ENCODE measurements around the gene EBLN1.
A peak's percentile ranks its signal among the peaks of the same experiment; 100 is the strongest.
"Not testable (repeated sequence)": the region's sequence is repeated elsewhere in the genome, so short reads cannot be mapped to it uniquely, and the experiment has no call there.

EBLN1 gene

DNA sequence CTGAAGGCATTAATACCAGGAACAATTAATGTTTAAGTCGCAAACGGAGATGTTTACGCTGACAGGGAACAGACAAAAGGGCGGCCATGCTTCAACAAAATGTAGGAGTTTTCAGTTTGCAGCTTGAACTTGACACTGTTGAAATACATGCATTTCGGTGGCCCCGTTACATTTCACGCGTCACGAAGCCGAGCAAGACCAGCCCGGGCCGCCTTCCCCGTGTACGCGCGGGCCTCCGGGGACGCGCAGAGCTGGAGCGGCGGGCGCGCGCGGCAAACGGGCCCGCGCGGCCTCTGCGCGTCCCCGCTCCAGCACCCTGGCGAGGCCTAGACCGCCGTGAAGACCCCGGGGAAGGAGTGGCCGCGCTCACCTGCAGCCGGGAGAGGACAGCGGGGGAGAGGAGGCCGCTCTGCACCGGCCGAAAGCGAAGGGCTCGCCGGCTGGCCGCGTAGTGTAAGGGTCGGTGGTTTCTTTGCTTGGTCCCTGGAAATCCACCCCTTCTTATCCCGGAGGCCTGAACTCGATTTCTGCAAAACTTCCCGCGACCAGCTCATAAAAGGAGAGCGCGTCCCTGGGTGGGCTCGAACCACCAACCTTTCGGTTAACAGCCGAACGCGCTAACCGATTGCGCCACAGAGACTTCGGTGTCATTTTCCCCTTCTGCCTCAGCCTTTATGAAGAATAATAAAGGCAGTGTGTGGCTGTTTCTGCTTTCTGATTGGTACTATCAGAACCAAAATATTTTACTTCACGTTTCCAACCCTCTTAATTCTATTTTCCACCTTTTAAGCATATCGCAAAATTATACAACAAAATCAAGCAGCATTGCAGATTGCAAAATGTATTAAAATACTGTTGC is 11.4 kb upstream of the EBLN1 start:
- peak; percentile 64 for DNase-seq (ENCODE audit: extremely low spot score, insufficient read length, low read depth)
- peak; percentile 69 for FAIRE-seq

DNA sequence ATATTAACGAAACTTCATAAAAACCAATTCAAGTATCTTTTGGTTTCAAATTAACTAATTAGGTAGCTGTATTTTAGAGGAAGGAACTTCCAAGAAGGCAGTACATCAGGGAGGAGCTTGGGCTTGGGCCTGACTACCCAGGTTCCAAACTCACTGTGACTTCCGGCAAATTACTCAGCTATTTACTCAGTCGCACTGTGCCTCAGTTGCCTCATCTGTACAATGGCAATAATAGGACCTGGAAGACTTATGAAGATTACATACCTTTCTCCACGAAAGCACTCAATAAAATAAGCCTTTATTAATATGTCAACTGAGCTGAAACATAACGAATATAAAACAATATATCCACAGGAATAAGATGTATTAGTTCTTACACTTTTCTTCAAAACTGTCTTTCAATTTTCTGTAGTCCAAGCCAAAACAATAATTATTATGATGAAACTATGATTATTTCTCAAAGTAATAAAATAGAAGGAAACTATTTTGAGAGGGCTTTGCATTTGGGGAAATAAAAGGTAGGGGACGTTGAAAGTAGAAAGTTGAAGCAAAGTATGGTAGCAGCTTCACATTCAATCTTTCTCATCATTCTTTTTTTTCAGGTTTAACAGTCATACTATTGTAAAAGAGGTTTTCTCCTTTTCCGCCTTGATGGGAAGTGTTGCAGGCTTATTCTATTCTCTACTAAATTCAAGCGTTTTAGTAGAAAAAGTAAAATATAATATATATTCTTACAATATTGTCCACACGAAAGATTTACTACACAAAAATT is 10.5 kb upstream of the EBLN1 start:
- FAIRE-seq (no peak), DNase-seq (ENCODE audit: extremely low spot score, insufficient read length, low read depth) (no peak)

DNA sequence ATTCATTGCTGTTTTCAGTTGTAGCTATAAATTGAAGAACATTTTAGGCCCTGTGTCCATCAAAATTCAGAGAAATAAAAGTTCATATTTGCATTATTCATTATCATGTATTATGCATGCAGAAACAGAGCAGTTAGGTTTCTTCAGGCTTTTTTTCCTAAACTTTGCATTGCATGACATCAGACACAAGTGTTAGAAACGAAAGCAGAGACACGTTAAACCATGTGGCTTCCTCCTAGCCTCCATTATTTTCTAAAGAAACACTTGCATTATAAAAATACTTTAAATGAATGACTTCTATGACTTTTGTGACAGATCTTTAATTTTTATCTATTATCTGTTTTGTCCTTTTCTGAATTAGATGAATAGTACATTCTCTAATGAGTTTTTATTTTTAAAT is 8.8 kb upstream of the EBLN1 start:
- FAIRE-seq: no peak
- no peak for DNase-seq (ENCODE audit: extremely low spot score, insufficient read length, low read depth)

DNA sequence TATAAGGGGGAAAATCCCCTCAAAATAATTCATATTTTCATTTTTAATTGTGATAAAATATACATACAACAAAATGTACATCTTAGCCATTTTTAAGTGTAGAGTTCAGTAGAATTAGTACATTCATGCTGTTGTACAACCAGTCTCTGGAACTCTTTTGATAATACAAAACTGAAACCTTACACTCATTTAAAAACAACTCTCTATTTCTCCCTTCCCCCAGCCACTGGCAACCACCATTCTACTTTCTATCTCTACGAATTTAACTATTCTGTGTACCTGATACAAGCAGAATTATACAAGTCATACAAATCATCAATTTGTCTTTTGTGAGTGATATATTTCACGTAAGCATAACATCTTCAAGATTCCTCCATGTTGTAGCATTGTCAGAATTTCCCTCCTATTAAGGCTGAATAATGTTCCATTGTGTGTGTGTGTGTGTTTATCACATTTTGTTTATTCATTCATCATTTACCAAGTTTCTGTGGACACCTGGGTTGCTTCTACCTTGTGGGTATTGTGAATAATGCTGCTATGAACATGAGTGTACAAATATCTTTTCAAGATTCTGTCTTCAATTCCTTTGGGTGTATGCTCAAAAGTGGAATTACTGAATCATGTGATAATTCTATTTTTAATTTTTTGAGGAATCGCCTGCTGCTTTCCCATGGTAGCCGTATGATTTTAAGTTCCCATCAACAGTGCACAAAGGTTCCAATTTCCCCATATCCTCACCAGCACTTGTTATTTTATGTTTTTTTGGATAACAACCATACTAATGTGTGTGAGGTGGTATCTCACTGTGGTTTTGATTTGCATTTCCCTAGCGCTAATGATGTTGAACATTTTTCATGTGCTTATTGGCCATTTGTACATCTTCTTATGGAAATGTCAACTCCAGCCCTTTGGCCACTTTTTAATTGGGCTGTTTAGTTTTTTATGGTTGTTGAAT is 4.7 kb upstream of the EBLN1 start:
- FAIRE-seq (no peak), DNase-seq (ENCODE audit: extremely low spot score, insufficient read length, low read depth) (no peak)

DNA sequence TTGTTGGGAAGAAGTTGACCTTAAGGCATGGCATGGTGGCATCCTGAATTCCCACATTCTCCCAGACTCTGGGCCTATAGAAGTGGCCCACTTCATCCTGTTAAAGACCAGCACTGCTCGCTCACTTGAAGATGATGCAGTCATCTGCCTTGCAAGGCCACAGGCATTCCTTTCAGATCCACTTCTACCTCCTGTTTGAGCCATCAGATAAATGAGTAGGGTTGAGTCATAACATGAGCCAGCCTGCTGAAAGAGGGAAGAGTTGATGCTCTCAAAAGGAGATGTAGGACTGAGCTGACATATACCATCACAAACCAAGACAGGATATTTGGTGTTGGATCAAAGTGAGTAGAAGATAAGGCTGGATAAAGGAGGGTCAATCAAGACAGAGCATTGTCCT is 1.5 kb upstream of the EBLN1 start:
- no peak for FAIRE-seq
- no peak for DNase-seq (ENCODE audit: extremely low spot score, insufficient read length, low read depth)

DNA sequence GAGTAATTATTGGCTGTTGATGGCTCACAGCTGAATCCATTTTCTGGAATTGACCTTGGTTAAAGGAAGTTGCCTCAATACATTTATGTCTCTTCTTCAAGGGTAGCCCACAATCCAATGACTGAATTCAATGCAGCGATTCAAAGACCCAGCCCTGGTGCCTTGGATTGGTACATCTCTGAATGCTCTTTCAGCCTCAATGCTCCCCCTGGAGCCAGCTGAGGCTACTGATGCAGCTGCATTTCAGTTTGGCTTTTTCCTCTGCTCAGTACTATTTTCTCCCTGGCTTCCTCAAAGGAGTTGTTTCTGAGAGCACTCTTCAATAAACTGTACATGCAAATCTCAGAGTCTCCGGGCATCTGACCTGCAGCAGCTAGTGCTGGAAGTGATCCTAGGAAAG is 633 bp upstream of the EBLN1 start:
- FAIRE-seq (no peak), DNase-seq (ENCODE audit: extremely low spot score, insufficient read length, low read depth) (no peak)

DNA sequence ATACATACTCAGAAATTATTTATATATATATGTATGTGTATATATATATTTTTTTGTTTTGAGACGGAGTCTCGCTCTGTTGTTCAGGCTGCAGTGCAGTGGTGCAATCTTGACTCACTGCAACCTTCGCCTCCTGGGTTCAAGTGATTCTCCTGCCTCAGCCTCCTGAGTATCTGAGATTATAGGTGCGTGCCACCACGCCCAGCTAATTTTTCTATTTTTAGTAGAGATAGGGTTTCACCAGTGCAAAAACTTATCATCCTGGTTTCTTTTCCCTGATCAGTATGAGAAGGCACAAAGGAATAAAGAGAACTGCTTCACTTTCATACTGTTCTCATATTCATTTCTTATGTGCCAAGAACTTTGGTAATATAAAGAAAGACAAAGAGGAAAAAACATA is 731 bp downstream of the EBLN1 start:
- DNase-seq (ENCODE audit: extremely low spot score, insufficient read length, low read depth); FAIRE-seq: not testable (repeated sequence)

DNA sequence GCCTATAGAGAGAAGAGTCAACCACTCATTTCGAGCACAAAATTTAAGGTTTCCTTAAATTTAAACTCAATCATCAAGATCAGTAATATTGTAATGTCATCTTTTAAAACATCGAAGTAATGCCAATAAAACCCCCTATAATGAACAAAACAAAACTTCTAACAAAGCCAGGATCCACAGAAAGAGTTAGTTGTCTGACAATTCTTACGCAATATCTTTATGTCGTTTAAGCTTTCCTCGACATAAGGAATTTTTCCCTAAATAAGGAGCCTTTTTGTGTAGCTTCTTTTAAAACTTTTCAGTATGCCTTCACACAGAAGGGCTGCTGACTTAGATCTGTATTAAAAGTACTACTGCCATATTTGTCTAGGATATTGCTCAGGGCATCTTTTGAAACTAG is 7.5 kb downstream of the EBLN1 start:
- FAIRE-seq: no peak

DNA sequence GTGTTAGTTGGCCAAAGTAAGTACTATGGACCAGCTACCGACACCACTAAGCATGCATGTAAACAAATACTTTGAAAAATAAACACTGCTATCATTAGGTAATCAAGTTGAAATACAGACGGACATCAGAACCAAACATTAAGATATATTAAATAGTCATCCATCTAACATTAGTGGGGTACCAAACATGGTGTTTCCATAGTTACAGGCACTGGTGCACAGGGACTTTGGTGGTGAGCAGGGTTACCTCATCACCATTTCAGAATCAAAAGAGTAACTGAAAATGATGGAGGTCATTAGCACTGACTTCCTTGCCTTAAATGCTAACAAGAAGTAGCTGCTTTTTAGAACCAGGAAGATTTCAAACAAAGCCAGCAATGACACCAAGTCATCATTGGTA is 23.9 kb downstream of the EBLN1 start:
- DNase-seq (ENCODE audit: extremely low spot score, insufficient read length, low read depth) (no peak), FAIRE-seq (no peak)

More for the DNA sequence above, 7.5 kb downstream of the EBLN1 start:
- DNase-seq (ENCODE audit: extremely low spot score, insufficient read length, low read depth): no peak

DNA sequence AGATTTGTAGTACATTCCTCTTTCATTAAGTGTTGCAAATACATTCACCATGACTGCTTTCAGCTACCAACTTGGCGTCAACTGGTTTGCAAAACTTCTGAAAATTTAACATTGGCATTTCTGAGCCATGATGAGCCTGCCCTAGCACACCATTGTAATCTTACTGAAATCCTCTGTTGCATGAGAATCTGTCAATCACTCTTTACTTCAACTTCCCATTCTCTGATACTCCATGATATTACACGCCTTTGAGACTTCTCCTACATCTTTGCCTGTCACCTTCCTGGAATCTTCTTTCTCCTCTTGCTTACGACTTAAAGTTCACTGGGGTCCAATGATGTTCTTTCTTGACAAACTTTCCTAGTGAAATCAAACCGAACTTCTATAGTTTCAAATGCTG is 32.2 kb downstream of the EBLN1 start:
- DNase-seq (ENCODE audit: extremely low spot score, insufficient read length, low read depth) (no peak), FAIRE-seq (no peak)

DNA sequence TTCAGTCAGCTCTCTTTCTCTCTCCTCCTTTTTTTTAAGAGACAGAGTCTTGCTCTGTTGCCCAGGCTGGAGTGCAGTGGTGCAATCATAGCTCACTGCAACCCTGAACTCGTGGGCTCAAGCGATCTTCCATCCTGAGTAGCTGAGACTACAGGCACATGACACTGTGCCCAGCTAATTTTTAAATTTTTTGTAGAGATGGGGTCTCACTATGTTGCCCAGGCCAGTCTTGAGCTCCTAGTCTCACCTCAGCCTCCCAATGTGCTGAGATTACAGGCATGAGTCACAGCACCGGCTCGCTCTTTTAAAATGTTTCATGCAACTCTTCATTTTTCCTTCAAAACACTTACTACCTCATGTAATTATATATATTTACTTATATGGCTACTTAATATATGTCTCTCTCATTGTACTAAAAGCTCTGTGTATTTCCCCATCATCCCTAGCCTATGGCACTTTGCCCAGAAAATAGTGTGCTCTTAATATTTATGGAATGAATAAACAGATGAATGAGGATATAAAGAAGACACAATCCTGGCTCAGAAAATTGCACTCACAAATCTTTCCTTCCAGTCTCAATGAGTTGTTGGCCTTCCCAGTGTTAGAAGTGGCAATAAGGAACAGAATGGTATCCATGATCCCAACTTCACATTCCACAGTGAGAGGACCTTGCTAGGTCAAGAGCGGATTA is 33.9 kb downstream of the EBLN1 start:
- DNase-seq (ENCODE audit: extremely low spot score, insufficient read length, low read depth) (no peak), FAIRE-seq (no peak)

DNA sequence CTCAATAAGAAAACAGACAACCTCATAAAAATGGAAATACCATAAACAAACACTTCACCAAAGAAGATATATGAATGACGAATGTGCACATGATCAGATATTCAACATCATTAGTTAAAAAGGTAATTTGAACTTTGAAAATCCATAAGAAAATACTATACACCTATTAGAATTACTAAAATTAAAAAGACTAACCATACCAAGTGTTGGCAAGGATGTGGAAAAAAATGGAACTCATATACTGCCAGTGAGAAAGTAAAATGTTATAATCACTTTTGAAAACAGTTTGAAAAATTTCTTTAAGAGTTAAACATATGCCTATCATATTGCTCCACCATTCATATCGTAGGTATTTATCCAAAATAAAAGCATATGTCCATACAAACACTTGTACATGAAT is 37.1 kb downstream of the EBLN1 start:
- DNase-seq (ENCODE audit: extremely low spot score, insufficient read length, low read depth) (no peak), FAIRE-seq (no peak)

DNA sequence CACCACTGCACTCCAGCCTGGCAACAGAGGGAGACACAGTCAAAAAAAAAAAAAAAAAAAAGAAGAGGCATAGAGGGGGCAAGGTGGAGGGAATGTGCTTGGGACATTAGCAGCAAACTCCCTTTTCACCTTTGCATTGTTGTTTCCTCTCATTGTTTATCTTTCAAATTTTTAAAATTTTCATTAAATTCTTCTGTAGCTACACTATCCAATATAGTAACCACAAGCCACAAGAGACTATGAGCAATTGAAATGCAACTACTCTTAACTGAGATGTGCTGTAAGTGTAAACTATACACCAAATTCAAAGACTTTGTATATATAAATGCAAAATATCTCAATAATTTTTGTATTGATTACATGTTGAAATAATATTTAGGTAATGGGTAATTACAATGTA is 43.4 kb downstream of the EBLN1 start:
- no peak for DNase-seq (ENCODE audit: extremely low spot score, insufficient read length, low read depth)
- FAIRE-seq: no peak

DNA sequence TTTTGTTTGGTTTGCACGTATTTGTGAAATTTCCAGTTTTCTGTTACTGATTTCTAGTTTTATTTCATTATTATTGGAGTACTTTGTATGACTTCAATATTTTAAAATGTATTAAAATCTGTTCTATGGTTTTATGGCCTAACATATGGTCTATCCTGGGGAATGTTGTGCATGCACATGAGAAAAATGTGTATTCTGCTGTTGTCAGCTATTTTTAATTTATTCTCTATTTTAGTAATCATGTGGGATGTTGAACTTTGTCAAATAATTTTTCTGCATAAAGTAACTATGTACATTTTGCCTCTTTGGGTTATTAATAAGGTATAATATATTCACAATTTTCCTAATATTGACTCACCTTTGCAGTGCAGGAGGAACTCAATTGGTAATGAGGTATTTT is 46.7 kb downstream of the EBLN1 start:
- DNase-seq (ENCODE audit: extremely low spot score, insufficient read length, low read depth): no peak
- FAIRE-seq: no peak

DNA sequence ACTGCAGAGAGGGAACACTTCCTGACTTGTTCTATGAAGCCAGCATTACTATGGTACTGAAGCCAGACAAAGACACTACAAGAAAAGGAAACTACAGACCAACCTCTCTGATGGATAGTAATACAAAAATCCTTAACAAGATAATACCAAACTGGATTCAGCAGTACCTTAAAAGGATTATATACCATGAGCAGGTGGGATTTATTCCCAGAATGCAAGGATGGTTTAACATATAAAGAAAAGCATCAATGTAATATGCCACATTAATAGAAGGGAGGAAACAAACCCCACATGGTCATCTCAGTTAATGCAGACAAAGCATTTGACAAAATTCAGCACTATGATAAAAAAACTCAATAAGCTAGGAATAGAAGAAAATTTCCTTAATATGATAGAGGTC is 47.2 kb downstream of the EBLN1 start:
- no peak for DNase-seq (ENCODE audit: extremely low spot score, insufficient read length, low read depth)
- no peak for FAIRE-seq

DNA sequence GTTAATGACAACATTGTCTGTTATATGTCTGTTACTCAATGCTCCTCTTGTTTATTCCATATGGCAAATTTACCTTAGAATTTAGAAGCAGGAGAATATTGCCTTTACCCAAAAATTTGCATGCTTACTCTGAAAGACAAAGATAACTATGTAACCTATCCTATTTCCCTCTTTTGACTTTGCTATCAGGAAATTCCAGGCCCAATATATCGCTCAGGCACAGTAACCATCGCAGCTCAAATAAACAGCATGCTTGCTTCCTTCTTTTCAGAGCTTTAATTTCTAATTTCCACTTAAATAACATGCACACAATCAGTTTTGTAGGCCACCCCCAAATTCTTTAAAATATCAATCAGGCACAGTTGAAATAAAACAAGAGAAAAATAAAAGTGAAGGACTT is 57.8 kb downstream of the EBLN1 start:
- DNase-seq (ENCODE audit: extremely low spot score, insufficient read length, low read depth): no peak

DNA sequence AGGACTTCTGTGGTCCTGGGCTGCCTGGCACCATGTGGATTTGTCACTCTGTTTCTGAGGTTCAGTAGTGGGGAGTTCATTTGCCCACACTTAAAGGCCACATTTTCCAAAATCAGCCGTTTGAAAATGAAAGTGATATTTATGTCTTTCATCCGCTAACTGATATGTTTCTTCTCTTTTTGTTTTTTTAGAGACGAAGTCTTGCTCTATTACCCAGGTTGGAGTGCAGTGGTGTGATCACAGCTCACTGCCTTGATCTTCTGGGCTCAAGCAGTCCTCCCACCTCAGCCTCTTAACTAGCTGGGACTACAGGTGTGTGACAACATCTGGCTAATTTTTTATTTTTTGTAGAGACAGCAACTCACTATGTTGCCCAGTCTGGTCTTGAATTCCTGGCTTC is 58.6 kb downstream of the EBLN1 start:
- FAIRE-seq (peak; percentile 54), DNase-seq (ENCODE audit: extremely low spot score, insufficient read length, low read depth) (no peak)

More for the DNA sequence above, 57.8 kb downstream of the EBLN1 start:
- FAIRE-seq: no peak

Measured in GM18507 (cell line).